Activated naive CD8-positive, alpha-beta T cell (primary cell): ENCODE measurements around the gene ALDH3B2.
"Not testable (repeated sequence)": the region's sequence is repeated elsewhere in the genome, so short reads cannot be mapped to it uniquely, and the experiment has no call there.

ENCODE experiments used
- H3K27ac Mint-ChIP-seq: one replicate; pipeline ENCODE4 v1.8.0; 2021; ENCODE audit warnings: mixed read lengths
- H3K27me3 Mint-ChIP-seq: one replicate; pipeline ENCODE4 v1.8.0; 2021; ENCODE audit warnings: mixed read lengths
- H3K36me3 Mint-ChIP-seq: one replicate; pipeline ENCODE4 v1.8.0; 2021; ENCODE audit warnings: mixed read lengths
- H3K4me1 Mint-ChIP-seq: one replicate; pipeline ENCODE4 v1.8.0; 2021; ENCODE audit warnings: low read depth, mixed read lengths
- H3K4me3 Mint-ChIP-seq: one replicate; pipeline ENCODE4 v1.8.0; 2021; ENCODE audit warnings: mild to moderate bottlenecking, mixed read lengths
- H3K9me3 Mint-ChIP-seq: one replicate; pipeline ENCODE4 v1.8.0; 2021; ENCODE audit warnings: low read depth, mixed read lengths

Gene ALDH3B2

GRCh38 chr11:67644472-67645418, 29.7 kb downstream of the ALDH3B2 start:
- Mint-ChIP-seq H3K4me1 (peaks cover 32% of the 10 kb centered on the region), H3K9me3 (no peaks in the 10 kb centered on the region), H3K27me3 (no peaks in the 10 kb centered on the region)

DNA sequence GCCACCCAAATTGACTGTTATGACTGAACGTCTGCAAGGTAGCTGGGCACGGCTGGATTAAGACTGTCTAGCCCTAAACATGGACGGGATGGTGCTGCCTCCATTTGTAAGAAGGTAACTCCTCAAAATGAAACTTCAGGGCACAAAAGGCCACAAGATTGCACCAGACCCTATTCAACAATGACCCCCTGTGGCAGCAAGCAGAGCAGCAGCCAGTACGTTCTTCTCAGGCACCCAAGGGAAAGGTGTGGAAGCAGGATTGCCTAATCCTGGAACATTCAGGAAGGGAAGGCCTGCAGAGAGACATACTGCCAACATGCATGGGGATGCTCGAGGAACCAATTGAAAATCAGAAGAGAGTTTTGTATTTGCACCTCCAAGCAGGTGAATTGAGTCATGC, 30.4 kb downstream of the ALDH3B2 start:
- Mint-ChIP-seq H3K27ac (no peak overlapping the region), H3K36me3 (no peaks in the 10 kb centered on the region), H3K4me3 (no peak overlapping the region), H3K4me1 (peaks cover 25% of the 10 kb centered on the region), H3K9me3 (no peaks in the 10 kb centered on the region), H3K27me3 (no peaks in the 10 kb centered on the region)

More at GRCh38 chr11:67644472-67645418, 29.7 kb downstream of the ALDH3B2 start:
- Mint-ChIP-seq H3K4me3 (no peak overlapping the region), H3K36me3 (no peaks in the 10 kb centered on the region), H3K27ac (no peak overlapping the region)

- Mint-ChIP-seq H3K4me1 (peaks cover 16% of the 10 kb centered on the region), H3K27me3 (no peaks in the 10 kb centered on the region), H3K4me3 (no peak overlapping the region)
Measured at GRCh38 chr11:67642173-67643120, 32.0 kb downstream of the ALDH3B2 start.

DNA sequence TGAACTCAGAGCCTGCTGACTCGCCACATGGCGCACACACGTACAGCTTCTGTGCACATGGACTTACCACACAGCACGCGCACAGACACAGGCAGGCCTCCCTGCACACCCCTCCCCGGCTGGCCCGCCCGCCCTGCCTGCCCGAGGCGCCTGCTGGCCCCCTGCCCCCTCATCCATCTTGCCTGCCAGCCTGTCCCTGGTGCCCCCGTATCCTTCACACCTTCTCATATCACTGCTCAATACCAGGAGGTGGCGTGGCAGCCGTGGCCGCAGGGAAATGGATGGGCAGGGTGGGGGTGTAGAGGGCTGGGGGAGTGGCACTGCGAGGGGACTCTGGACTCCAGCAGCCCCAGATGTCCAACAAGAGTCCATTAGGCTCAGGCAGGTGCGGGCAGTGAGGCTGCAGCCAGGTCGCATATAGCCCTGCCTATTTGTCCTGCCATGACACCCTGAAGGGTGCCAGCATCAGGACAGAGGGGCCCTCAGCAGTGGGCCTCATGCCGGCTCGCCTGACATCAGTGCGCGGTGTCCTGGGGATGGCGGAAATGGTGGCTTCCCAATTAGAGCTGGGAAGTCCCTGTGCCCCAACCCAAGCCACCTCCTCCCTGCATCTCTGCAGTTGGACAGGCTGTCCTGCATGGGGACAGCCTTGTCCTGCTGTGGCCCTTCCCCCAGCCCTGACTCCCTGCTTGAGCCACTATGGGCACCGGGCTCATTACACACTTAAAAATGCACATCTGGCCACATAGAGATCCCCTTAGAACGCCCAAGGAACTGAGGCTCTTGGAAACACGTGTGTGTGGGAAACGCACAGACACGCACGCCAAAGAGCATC, 32.9 kb downstream of the ALDH3B2 start:
- Mint-ChIP-seq H3K36me3 (no peaks in the 10 kb centered on the region), H3K27ac (no peak overlapping the region), H3K27me3 (no peaks in the 10 kb centered on the region), H3K9me3 (no peaks in the 10 kb centered on the region), H3K4me3 (no peak overlapping the region), H3K4me1 (peaks cover 7% of the 10 kb centered on the region)

More at GRCh38 chr11:67642173-67643120, 32.0 kb downstream of the ALDH3B2 start:
- Mint-ChIP-seq H3K9me3 (no peaks in the 10 kb centered on the region), H3K27ac (no peak overlapping the region), H3K36me3 (no peaks in the 10 kb centered on the region)

GRCh38 chr11:67640758-67641337, 33.6 kb downstream of the ALDH3B2 start:
- H3K27me3 Mint-ChIP-seq = no peaks in the 10 kb centered on the region
- H3K36me3 Mint-ChIP-seq = no peaks in the 10 kb centered on the region
- H3K4me1 Mint-ChIP-seq = peaks cover 2% of the 10 kb centered on the region
- no peak overlapping the region for H3K27ac Mint-ChIP-seq
- H3K9me3 Mint-ChIP-seq = no peaks in the 10 kb centered on the region
- no peak overlapping the region for H3K4me3 Mint-ChIP-seq

- no peak overlapping the region for H3K27ac Mint-ChIP-seq
- no peaks in the 10 kb centered on the region for H3K27me3 Mint-ChIP-seq
- no peaks in the 10 kb centered on the region for H3K9me3 Mint-ChIP-seq
- H3K36me3 Mint-ChIP-seq = no peaks in the 10 kb centered on the region
- H3K4me1 Mint-ChIP-seq = no peaks in the 10 kb centered on the region
- H3K4me3 Mint-ChIP-seq = no peak overlapping the region
Measured at GRCh38 chr11:67640021-67640757, 34.2 kb downstream of the ALDH3B2 start.

GRCh38 chr11:67639438-67639859, 35.0 kb downstream of the ALDH3B2 start, which contains the start of gene TBX10:
Gene TBX10, minus strand, starts transcription at chr11:67639763. Its CDS starts 291 bp downstream, at chr11:67639472.
- no peaks in the 10 kb centered on the region for H3K36me3 Mint-ChIP-seq
- H3K4me3 Mint-ChIP-seq = no peak within 1 kb of the TSS
- no peaks in the 10 kb centered on the region for H3K4me1 Mint-ChIP-seq
- H3K27ac Mint-ChIP-seq = no peak within 1 kb of the TSS
- no peaks in the 10 kb centered on the region for H3K9me3 Mint-ChIP-seq
- no peaks in the 10 kb centered on the region for H3K27me3 Mint-ChIP-seq

- Mint-ChIP-seq H3K9me3 (no peaks in the 10 kb centered on the region), H3K36me3 (no peaks in the 10 kb centered on the region), H3K4me1 (no peaks in the 10 kb centered on the region), H3K27ac (no peak overlapping the region), H3K27me3 (no peaks in the 10 kb centered on the region), H3K4me3 (no peak overlapping the region)
Measured at GRCh38 chr11:67638535-67639437, 35.6 kb downstream of the ALDH3B2 start.

DNA sequence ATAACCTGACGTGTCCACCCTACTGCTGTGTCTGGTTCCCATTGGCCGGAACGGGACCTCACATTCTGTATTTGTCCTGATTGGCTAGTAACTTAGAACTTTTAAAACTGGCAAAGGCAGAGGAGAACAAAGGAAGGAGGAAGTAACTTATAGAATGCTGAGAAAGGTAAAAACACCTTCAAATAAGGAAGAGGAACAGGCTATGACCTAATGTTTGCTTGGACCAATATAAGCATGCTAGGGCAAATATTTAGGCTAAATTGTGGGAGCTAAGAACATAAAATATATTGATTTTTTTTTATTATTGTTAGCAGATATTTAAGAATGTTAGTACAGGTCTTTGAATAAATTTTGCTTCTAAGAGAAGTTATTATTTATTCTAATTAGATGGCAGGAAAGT, 37.0 kb downstream of the ALDH3B2 start:
- H3K27ac Mint-ChIP-seq, H3K9me3 Mint-ChIP-seq, H3K27me3 Mint-ChIP-seq: not testable (repeated sequence)

GRCh38 chr11:67636962-67637361, 37.5 kb downstream of the ALDH3B2 start:
- no peaks in the 10 kb centered on the region for H3K9me3 Mint-ChIP-seq
- H3K36me3 Mint-ChIP-seq = no peaks in the 10 kb centered on the region
- H3K4me1 Mint-ChIP-seq = no peaks in the 10 kb centered on the region
- no peak overlapping the region for H3K27ac Mint-ChIP-seq
- no peak overlapping the region for H3K4me3 Mint-ChIP-seq
- no peaks in the 10 kb centered on the region for H3K27me3 Mint-ChIP-seq

More for the DNA sequence above, 37.0 kb downstream of the ALDH3B2 start:
- H3K36me3 Mint-ChIP-seq, H3K4me1 Mint-ChIP-seq, H3K4me3 Mint-ChIP-seq: not testable (repeated sequence)

DNA sequence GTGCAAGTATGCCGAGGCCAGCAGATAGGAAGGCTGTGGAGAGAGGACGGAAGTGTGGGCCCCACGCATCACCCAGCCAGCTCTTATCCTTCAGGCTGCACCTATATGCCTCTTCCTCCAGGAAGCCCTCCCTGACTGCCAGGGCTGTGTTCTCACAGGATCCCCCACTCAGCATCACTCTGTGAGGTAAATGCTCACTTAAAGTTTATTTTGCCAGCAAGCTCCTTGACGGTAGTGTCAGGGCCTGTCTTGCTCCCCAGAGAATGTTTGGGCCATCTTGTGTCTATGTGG, 39.2 kb downstream of the ALDH3B2 start:
- Mint-ChIP-seq H3K27ac (no peak overlapping the region), H3K4me1 (peaks cover 5% of the 10 kb centered on the region), H3K36me3 (no peaks in the 10 kb centered on the region), H3K9me3 (no peaks in the 10 kb centered on the region), H3K4me3 (no peak overlapping the region), H3K27me3 (no peaks in the 10 kb centered on the region)

- no peak overlapping the region for H3K27ac Mint-ChIP-seq
Measured at GRCh38 chr11:67634366-67635230, 39.8 kb downstream of the ALDH3B2 start.

More at GRCh38 chr11:67634366-67635230, 39.8 kb downstream of the ALDH3B2 start:
- no peaks in the 10 kb centered on the region for H3K9me3 Mint-ChIP-seq
- H3K4me3 Mint-ChIP-seq = no peak overlapping the region
- no peaks in the 10 kb centered on the region for H3K27me3 Mint-ChIP-seq
- H3K36me3 Mint-ChIP-seq = no peaks in the 10 kb centered on the region
- H3K4me1 Mint-ChIP-seq = peaks cover 5% of the 10 kb centered on the region
